Adrenal gland (tissue), 5 donors: Measurements from ENCODE around the gene SLC47A1.

Experiments used
- POLR2A ChIP-seq, 2 donors: fragments of 450-650 bp; IDR thresholded peaks; one replicate each; pipeline ENCODE4 v1.6.1; 2017; ENCODE audit warnings: antibody characterized with exemption in 2 of 2, mild to moderate bottlenecking in 2 of 2, moderate library complexity in 1 of 2
- TF ChIP-seq, protein P1 (sequence below), 6 experiments: fragments of 450-650 bp in 4 of 6; fragments of 200-600 bp in 2 of 6; sonication (generic) in 1 of 6; IDR thresholded peaks; 1 replicate in 5 of 6; 2 replicates in 1 of 6; pipeline versions ENCODE4 v1.5.1 to v1.8.0; 2016 to 2021; ENCODE audit warnings: antibody characterized with exemption in 6 of 6, mild to moderate bottlenecking in 2 of 6, moderate library complexity in 1 of 6
- donor health status: DM: no; HTN: no; CAD: no.

DNA sequence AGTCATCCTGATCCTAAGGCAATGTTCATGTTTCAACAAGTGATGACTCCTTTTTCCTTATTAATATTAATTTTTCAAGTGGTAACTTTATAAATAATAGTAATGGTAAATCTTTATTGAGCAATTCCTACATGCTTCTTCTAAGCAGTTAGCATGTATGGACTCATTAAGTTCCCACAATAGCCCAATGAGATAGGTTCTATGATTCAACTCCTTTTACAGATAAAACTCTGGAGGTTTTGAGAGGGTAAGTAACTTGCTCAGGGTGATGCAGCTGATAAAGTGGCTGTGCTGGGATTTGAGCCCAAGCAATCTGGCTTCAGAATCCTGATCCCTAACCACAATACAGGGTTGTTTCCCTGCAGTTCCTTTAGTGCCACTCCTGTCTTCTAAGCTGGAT, 25.3 kb downstream of the SLC47A1 start:
- TF ChIP-seq, protein P1, sequence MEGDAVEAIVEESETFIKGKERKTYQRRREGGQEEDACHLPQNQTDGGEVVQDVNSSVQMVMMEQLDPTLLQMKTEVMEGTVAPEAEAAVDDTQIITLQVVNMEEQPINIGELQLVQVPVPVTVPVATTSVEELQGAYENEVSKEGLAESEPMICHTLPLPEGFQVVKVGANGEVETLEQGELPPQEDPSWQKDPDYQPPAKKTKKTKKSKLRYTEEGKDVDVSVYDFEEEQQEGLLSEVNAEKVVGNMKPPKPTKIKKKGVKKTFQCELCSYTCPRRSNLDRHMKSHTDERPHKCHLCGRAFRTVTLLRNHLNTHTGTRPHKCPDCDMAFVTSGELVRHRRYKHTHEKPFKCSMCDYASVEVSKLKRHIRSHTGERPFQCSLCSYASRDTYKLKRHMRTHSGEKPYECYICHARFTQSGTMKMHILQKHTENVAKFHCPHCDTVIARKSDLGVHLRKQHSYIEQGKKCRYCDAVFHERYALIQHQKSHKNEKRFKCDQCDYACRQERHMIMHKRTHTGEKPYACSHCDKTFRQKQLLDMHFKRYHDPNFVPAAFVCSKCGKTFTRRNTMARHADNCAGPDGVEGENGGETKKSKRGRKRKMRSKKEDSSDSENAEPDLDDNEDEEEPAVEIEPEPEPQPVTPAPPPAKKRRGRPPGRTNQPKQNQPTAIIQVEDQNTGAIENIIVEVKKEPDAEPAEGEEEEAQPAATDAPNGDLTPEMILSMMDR (IDR thresholded peaks at IDR 0.05): no peak
- TF ChIP-seq POLR2A (IDR thresholded peaks at IDR 0.05): no peak
